ENCODE measurements around the gene OR2L8.
"Not testable (repeated sequence)": the region's sequence is repeated elsewhere in the genome, so short reads cannot be mapped to it uniquely, and the experiment has no call there.

Gene OR2L8

GRCh38 chr1:247924868-247925267, 23.8 kb upstream of the OR2L8 start, which contains the start of gene OR2AJ1:
TSS of gene OR2AJ1 (plus strand) at chr1:247924889. CDS start at chr1:247933769, 8,880 bp downstream.
- H3K27me3 ChIP-seq (ENCODE audit: control insufficient read depth in 5 of 5, insufficient read depth in 4 of 5, low read length in 5 of 5) = no peaks in the 10 kb centered on the region
- H3K27ac ChIP-seq (ENCODE audit: low read depth, low read length) = no peak within 1 kb of the TSS
- no peak within 1 kb of the TSS for H3K4me3 ChIP-seq (ENCODE audit: low read depth in 1 of 5, low read length in 5 of 5)
- H3K4me1 ChIP-seq (ENCODE audit: control insufficient read depth in 5 of 5, insufficient read depth in 5 of 5, low read length in 5 of 5) = no peaks in the 10 kb centered on the region
- H3K36me3 ChIP-seq (ENCODE audit: control insufficient read depth in 5 of 5, insufficient read depth in 5 of 5, low read length in 5 of 5) = no peaks in the 10 kb centered on the region
- H3K9ac ChIP-seq (ENCODE audit: low read length in 5 of 5) = no peak within 1 kb of the TSS
- peaks cover 0 to 4% (median 0%) of the 10 kb centered on the region in 5 donors for H3K9me3 ChIP-seq (ENCODE audit: control insufficient read depth in 5 of 5, low read length in 5 of 5)

- Histone ChIP-seq H3K4me1 (ENCODE audit: control insufficient read depth in 5 of 5, insufficient read depth in 5 of 5, low read length in 5 of 5) (peaks cover 0 to 5% (median 0%) of the 10 kb centered on the region in 5 donors), H3K9ac (ENCODE audit: low read length in 5 of 5) (no peak overlapping the region), H3K27me3 (ENCODE audit: control insufficient read depth in 5 of 5, insufficient read depth in 4 of 5, low read length in 5 of 5) (no peaks in the 10 kb centered on the region), H3K27ac (ENCODE audit: low read depth, low read length) (no peak overlapping the region), H3K9me3 (ENCODE audit: control insufficient read depth in 5 of 5, low read length in 5 of 5) (peaks cover 0 to 12% (median 4%) of the 10 kb centered on the region in 5 donors), H3K4me3 (ENCODE audit: low read depth in 1 of 5, low read length in 5 of 5) (no peak overlapping the region), H3K36me3 (ENCODE audit: control insufficient read depth in 5 of 5, insufficient read depth in 5 of 5, low read length in 5 of 5) (no peaks in the 10 kb centered on the region)
Measured at GRCh38 chr1:247933989-247934388, 14.7 kb upstream of the OR2L8 start.

GRCh38 chr1:247935781-247936180, 12.9 kb upstream of the OR2L8 start:
- no peaks in the 10 kb centered on the region for H3K36me3 ChIP-seq (ENCODE audit: control insufficient read depth in 5 of 5, insufficient read depth in 5 of 5, low read length in 5 of 5)
- H3K27me3 ChIP-seq (ENCODE audit: control insufficient read depth in 5 of 5, insufficient read depth in 4 of 5, low read length in 5 of 5) = no peaks in the 10 kb centered on the region
- H3K9me3 ChIP-seq (ENCODE audit: control insufficient read depth in 5 of 5, low read length in 5 of 5) = peaks cover 0 to 12% (median 4%) of the 10 kb centered on the region in 5 donors
- no peak overlapping the region for H3K9ac ChIP-seq (ENCODE audit: low read length in 5 of 5)
- H3K27ac ChIP-seq (ENCODE audit: low read depth, low read length) = no peak overlapping the region
- H3K4me1 ChIP-seq (ENCODE audit: control insufficient read depth in 5 of 5, insufficient read depth in 5 of 5, low read length in 5 of 5) = peaks cover 0 to 5% (median 0%) of the 10 kb centered on the region in 5 donors
- H3K4me3 ChIP-seq (ENCODE audit: low read depth in 1 of 5, low read length in 5 of 5) = no peak overlapping the region

- H3K27ac ChIP-seq (ENCODE audit: low read depth, low read length) = no peak overlapping the region
- no peaks in the 10 kb centered on the region for H3K36me3 ChIP-seq (ENCODE audit: control insufficient read depth in 5 of 5, insufficient read depth in 5 of 5, low read length in 5 of 5)
- no peak overlapping the region for H3K4me3 ChIP-seq (ENCODE audit: low read depth in 1 of 5, low read length in 5 of 5)
- no peaks in the 10 kb centered on the region for H3K27me3 ChIP-seq (ENCODE audit: control insufficient read depth in 5 of 5, insufficient read depth in 4 of 5, low read length in 5 of 5)
- peaks cover 0 to 12% (median 4%) of the 10 kb centered on the region in 5 donors for H3K9me3 ChIP-seq (ENCODE audit: control insufficient read depth in 5 of 5, low read length in 5 of 5)
- peaks cover 0 to 5% (median 0%) of the 10 kb centered on the region in 5 donors for H3K4me1 ChIP-seq (ENCODE audit: control insufficient read depth in 5 of 5, insufficient read depth in 5 of 5, low read length in 5 of 5)
- no peak overlapping the region for H3K9ac ChIP-seq (ENCODE audit: low read length in 5 of 5)
Measured at GRCh38 chr1:247936415-247936814, 12.2 kb upstream of the OR2L8 start.

- not testable (repeated sequence) for H3K36me3 ChIP-seq (ENCODE audit: control insufficient read depth in 5 of 5, insufficient read depth in 5 of 5, low read length in 5 of 5); H3K27me3 ChIP-seq (ENCODE audit: control insufficient read depth in 5 of 5, insufficient read depth in 4 of 5, low read length in 5 of 5); H3K27ac ChIP-seq (ENCODE audit: low read depth, low read length); H3K4me1 ChIP-seq (ENCODE audit: control insufficient read depth in 5 of 5, insufficient read depth in 5 of 5, low read length in 5 of 5)
- H3K9me3 ChIP-seq (ENCODE audit: control insufficient read depth in 5 of 5, low read length in 5 of 5) = peaks cover 0 to 12% (median 4%) of the 10 kb centered on the region in 5 donors
- H3K9ac ChIP-seq (ENCODE audit: low read length in 5 of 5) = peak overlapping the region in 3 of 5 donors; percentile 41 to 71 (median 53)
- peak overlapping the region; percentile 15 to 69 (median 55) for H3K4me3 ChIP-seq (ENCODE audit: low read depth in 1 of 5, low read length in 5 of 5)
Measured at GRCh38 chr1:247936965-247937734, 11.5 kb upstream of the OR2L8 start.

GRCh38 chr1:247942624-247943023, 6.0 kb upstream of the OR2L8 start:
- Histone ChIP-seq H3K4me1 (ENCODE audit: control insufficient read depth in 5 of 5, insufficient read depth in 5 of 5, low read length in 5 of 5) (no peaks in the 10 kb centered on the region), H3K9ac (ENCODE audit: low read length in 5 of 5) (no peak overlapping the region), H3K4me3 (ENCODE audit: low read depth in 1 of 5, low read length in 5 of 5) (no peak overlapping the region), H3K36me3 (ENCODE audit: control insufficient read depth in 5 of 5, insufficient read depth in 5 of 5, low read length in 5 of 5) (no peaks in the 10 kb centered on the region), H3K9me3 (ENCODE audit: control insufficient read depth in 5 of 5, low read length in 5 of 5) (peaks cover 0 to 11% (median 3%) of the 10 kb centered on the region in 5 donors), H3K27me3 (ENCODE audit: control insufficient read depth in 5 of 5, insufficient read depth in 4 of 5, low read length in 5 of 5) (no peaks in the 10 kb centered on the region), H3K27ac (ENCODE audit: low read depth, low read length) (no peak overlapping the region)

GRCh38 chr1:247953408-247953807, 4.8 kb downstream of the OR2L8 start:
- no peaks in the 10 kb centered on the region for H3K36me3 ChIP-seq (ENCODE audit: control insufficient read depth in 5 of 5, insufficient read depth in 5 of 5, low read length in 5 of 5)

GRCh38 chr1:247961791-247962190, 13.1 kb downstream of the OR2L8 start:
- Histone ChIP-seq H3K9me3 (ENCODE audit: control insufficient read depth in 5 of 5, low read length in 5 of 5) (no peaks in the 10 kb centered on the region), H3K36me3 (ENCODE audit: control insufficient read depth in 5 of 5, insufficient read depth in 5 of 5, low read length in 5 of 5) (no peaks in the 10 kb centered on the region), H3K4me3 (ENCODE audit: low read depth in 1 of 5, low read length in 5 of 5) (no peak overlapping the region), H3K9ac (ENCODE audit: low read length in 5 of 5) (no peak overlapping the region), H3K27ac (ENCODE audit: low read depth, low read length) (no peak overlapping the region), H3K27me3 (ENCODE audit: control insufficient read depth in 5 of 5, insufficient read depth in 4 of 5, low read length in 5 of 5) (no peaks in the 10 kb centered on the region), H3K4me1 (ENCODE audit: control insufficient read depth in 5 of 5, insufficient read depth in 5 of 5, low read length in 5 of 5) (no peaks in the 10 kb centered on the region)

More at GRCh38 chr1:247953408-247953807, 4.8 kb downstream of the OR2L8 start:
- no peaks in the 10 kb centered on the region for H3K4me1 ChIP-seq (ENCODE audit: control insufficient read depth in 5 of 5, insufficient read depth in 5 of 5, low read length in 5 of 5)
- peaks cover 0 to 3% (median 0%) of the 10 kb centered on the region in 5 donors for H3K9me3 ChIP-seq (ENCODE audit: control insufficient read depth in 5 of 5, low read length in 5 of 5)
- H3K4me3 ChIP-seq (ENCODE audit: low read depth in 1 of 5, low read length in 5 of 5) = no peak overlapping the region
- H3K27ac ChIP-seq (ENCODE audit: low read depth, low read length) = no peak overlapping the region
- no peak overlapping the region for H3K9ac ChIP-seq (ENCODE audit: low read length in 5 of 5)
- no peaks in the 10 kb centered on the region for H3K27me3 ChIP-seq (ENCODE audit: control insufficient read depth in 5 of 5, insufficient read depth in 4 of 5, low read length in 5 of 5)

GRCh38 chr1:247962911-247963588, 14.4 kb downstream of the OR2L8 start:
- no peaks in the 10 kb centered on the region for H3K27me3 ChIP-seq (ENCODE audit: control insufficient read depth in 5 of 5, insufficient read depth in 4 of 5, low read length in 5 of 5)
- no peak overlapping the region for H3K27ac ChIP-seq (ENCODE audit: low read depth, low read length)
- no peak overlapping the region for H3K9ac ChIP-seq (ENCODE audit: low read length in 5 of 5)

GRCh38 chr1:247964933-247965332, 16.3 kb downstream of the OR2L8 start, which contains the start of gene OR2AK2:
TSS of gene OR2AK2 (plus strand) at chr1:247965233. CDS start at chr1:247965377, 144 bp downstream.
- Histone ChIP-seq H3K4me1 (ENCODE audit: control insufficient read depth in 5 of 5, insufficient read depth in 5 of 5, low read length in 5 of 5) (no peaks in the 10 kb centered on the region), H3K27me3 (ENCODE audit: control insufficient read depth in 5 of 5, insufficient read depth in 4 of 5, low read length in 5 of 5) (no peaks in the 10 kb centered on the region), H3K36me3 (ENCODE audit: control insufficient read depth in 5 of 5, insufficient read depth in 5 of 5, low read length in 5 of 5) (no peaks in the 10 kb centered on the region), H3K9ac (ENCODE audit: low read length in 5 of 5) (no peak within 1 kb of the TSS), H3K9me3 (ENCODE audit: control insufficient read depth in 5 of 5, low read length in 5 of 5) (no peaks in the 10 kb centered on the region), H3K4me3 (ENCODE audit: low read depth in 1 of 5, low read length in 5 of 5) (no peak within 1 kb of the TSS), H3K27ac (ENCODE audit: low read depth, low read length) (no peak within 1 kb of the TSS)

More at GRCh38 chr1:247962911-247963588, 14.4 kb downstream of the OR2L8 start:
- H3K4me3 ChIP-seq (ENCODE audit: low read depth in 1 of 5, low read length in 5 of 5) = no peak overlapping the region
- H3K36me3 ChIP-seq (ENCODE audit: control insufficient read depth in 5 of 5, insufficient read depth in 5 of 5, low read length in 5 of 5) = no peaks in the 10 kb centered on the region
- H3K4me1 ChIP-seq (ENCODE audit: control insufficient read depth in 5 of 5, insufficient read depth in 5 of 5, low read length in 5 of 5) = no peaks in the 10 kb centered on the region
- H3K9me3 ChIP-seq (ENCODE audit: control insufficient read depth in 5 of 5, low read length in 5 of 5) = no peaks in the 10 kb centered on the region

Data from subcutaneous abdominal adipose tissue (tissue), 5 donors.